Breast epithelium (tissue), 4 donors: Measurements from ENCODE around the gene FBXL4. TPM values are rescaled to one million over a fixed set of nuclear protein-coding genes. Genes with fewer than 3 reads are reported as not detected.

Experiments used
- DNase-seq, 2 donors: peaks; one replicate each; pipeline ENCODE4 v3.0.0-alpha.2; 2019; ENCODE audit warnings: low spot score in 2 of 2
- H3K27ac ChIP-seq, 2 donors: fragments of 200-600 bp; sonication (generic) in 1 of 2; one replicate each; pipeline ENCODE4 v1.5.1; 2016 to 2019; ENCODE audit warnings: mild to moderate bottlenecking in 1 of 2
- H3K27me3 ChIP-seq, 2 donors: fragments of 200-600 bp; sonication (generic) in 1 of 2; one replicate each; pipeline versions ENCODE4 v1.5.1 to v1.6.0; 2017 to 2019; ENCODE audit warnings: control low read depth in 1 of 2, mild to moderate bottlenecking in 1 of 2
- H3K36me3 ChIP-seq: fragments of 200-600 bp; one replicate; pipeline ENCODE4 v1.5.1; 2019
- H3K4me1 ChIP-seq, 2 donors: fragments of 200-600 bp; sonication (generic); one replicate each; pipeline ENCODE4 v1.5.1; 2016 to 2019; ENCODE audit warnings: control low read depth in 1 of 2
- H3K4me3 ChIP-seq, 3 donors: fragments of 200-600 bp; sonication (generic); 1 replicate in 2 of 3; 2 replicates in 1 of 3; pipeline ENCODE4 v1.5.1; 2016 to 2019; ENCODE audit warnings: mild to moderate bottlenecking in 3 of 3, moderate library complexity in 2 of 3
- H3K9me3 ChIP-seq, 2 donors: fragments of 200-600 bp; sonication (generic) in 1 of 2; one replicate each; pipeline ENCODE4 v1.5.1; 2016 to 2019; ENCODE audit warnings: control low read depth in 1 of 2
- CTCF ChIP-seq, 3 donors: fragments of 450-650 bp; IDR thresholded peaks; one replicate each; pipeline ENCODE4 v1.5.1; 2016 to 2017; ENCODE audit warnings: antibody characterized with exemption in 3 of 3, mild to moderate bottlenecking in 3 of 3, moderate library complexity in 3 of 3
- POLR2A ChIP-seq: fragments of 450-650 bp; IDR thresholded peaks from one replicate; pipeline ENCODE4 v1.6.1; 2016; ENCODE audit warnings: antibody characterized with exemption, mild to moderate bottlenecking, moderate library complexity
- POLR2AphosphoS5 ChIP-seq, 3 donors: sonication (generic); formaldehyde crosslinking; IDR thresholded peaks; one replicate each; pipeline ENCODE4 v1.6.1; 2017; ENCODE audit warnings: antibody characterized with exemption in 3 of 3
- intact Hi-C: fragments of 100-400 bp; cut with DNase I; formaldehyde crosslinking; loops from one replicate; pipeline ENCODE4 v1.15.1; 2023; ENCODE audit warnings: low total_unique reads
- total RNA-seq, 3 donors: library from RNA; depleted of rRNA; stranded (reverse); fragments of >200 nt; gene quantifications; one replicate each; pipeline ENCODE4 v1.1.0, GENCODE V29; 2016

The FBXL4 gene
- total RNA-seq, 3 donors from 2014 or later = 20.6 to 39.4 (median 21.6) TPM

DNA sequence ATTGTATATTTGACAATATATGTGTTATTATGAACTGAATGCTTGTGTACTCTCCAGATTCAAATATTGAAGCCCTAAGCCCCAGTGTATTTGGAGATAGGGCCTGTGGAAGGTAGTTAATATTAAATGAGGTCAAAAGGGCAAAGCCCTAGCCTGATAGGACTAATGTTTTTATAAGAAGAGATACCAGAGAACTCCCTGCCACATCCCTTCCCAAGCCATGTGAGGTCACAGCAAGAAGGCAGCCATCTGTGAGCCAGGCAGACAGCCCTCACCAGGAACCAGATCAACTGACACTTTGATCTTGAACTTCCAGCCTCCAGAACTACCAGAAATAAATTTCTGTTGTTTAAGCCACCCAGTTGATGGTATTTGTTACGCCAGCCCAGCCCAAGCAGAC lies 36.4 kb upstream of the FBXL4 start:
- intact Hi-C loops = no loop called here
- H3K9me3 ChIP-seq = no peaks in the 10 kb centered on the region
- H3K4me1 ChIP-seq = no peaks in the 10 kb centered on the region
- no peak overlapping the region for H3K27ac ChIP-seq
- H3K36me3 ChIP-seq = no peaks in the 10 kb centered on the region
- no peaks in the 10 kb centered on the region for H3K27me3 ChIP-seq
- TF ChIP-seq POLR2AphosphoS5 (IDR thresholded peaks at IDR 0.05) (no peak), CTCF (IDR thresholded peaks at IDR 0.05) (no peak), POLR2A (no peak)
- no peak overlapping the region for H3K4me3 ChIP-seq
- DNase-seq = no peak

- H3K9me3 ChIP-seq = no peaks in the 10 kb centered on the region
- no peak for DNase-seq
- H3K4me1 ChIP-seq = no peaks in the 10 kb centered on the region
- H3K27ac ChIP-seq = no peak overlapping the region
- H3K36me3 ChIP-seq = no peaks in the 10 kb centered on the region
- H3K4me3 ChIP-seq = no peak overlapping the region
- intact Hi-C loops = no loop called here
- no peaks in the 10 kb centered on the region for H3K27me3 ChIP-seq
- no peak for TF ChIP-seq POLR2A
- TF ChIP-seq POLR2AphosphoS5 (IDR thresholded peaks at IDR 0.05) = no peak
- TF ChIP-seq CTCF (IDR thresholded peaks at IDR 0.05) = no peak
Observed at GRCh38 chr6:98981473-98981872, 33.7 kb upstream of the FBXL4 start.

DNA sequence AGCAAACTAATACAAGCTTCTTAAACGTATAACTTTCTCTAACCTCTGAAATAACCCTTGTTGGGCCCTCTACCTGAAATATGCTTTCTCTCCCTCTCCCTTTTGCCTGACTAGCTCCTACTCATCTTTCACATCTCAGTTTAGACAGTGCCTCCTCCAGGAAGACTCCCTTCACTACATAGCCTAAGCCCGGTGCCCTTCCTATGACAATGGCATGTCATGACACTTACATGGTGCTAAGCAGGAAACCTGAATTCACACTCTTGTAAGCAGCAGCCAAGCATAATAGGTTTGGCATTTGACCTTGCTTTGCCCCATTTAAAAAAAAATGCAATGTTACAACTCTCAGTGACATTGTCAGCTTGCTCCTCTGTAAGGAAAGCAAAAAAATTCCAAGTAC lies 33.1 kb upstream of the FBXL4 start:
- H3K9me3 ChIP-seq = no peaks in the 10 kb centered on the region
- H3K4me3 ChIP-seq = no peak overlapping the region
- no peak for DNase-seq
- intact Hi-C loops = no loop called here
- H3K36me3 ChIP-seq = no peaks in the 10 kb centered on the region
- no peaks in the 10 kb centered on the region for H3K4me1 ChIP-seq
- TF ChIP-seq CTCF (IDR thresholded peaks at IDR 0.05) = no peak
- no peak for TF ChIP-seq POLR2AphosphoS5 (IDR thresholded peaks at IDR 0.05)
- no peak for TF ChIP-seq POLR2A
- H3K27me3 ChIP-seq = no peaks in the 10 kb centered on the region
- no peak overlapping the region for H3K27ac ChIP-seq

- no peak for DNase-seq
- H3K4me1 ChIP-seq = no peaks in the 10 kb centered on the region
- H3K9me3 ChIP-seq = no peaks in the 10 kb centered on the region
- no peaks in the 10 kb centered on the region for H3K27me3 ChIP-seq
- H3K36me3 ChIP-seq = no peaks in the 10 kb centered on the region
- H3K4me3 ChIP-seq = no peak overlapping the region
- intact Hi-C loops = no loop called here
- TF ChIP-seq POLR2AphosphoS5 (IDR thresholded peaks at IDR 0.05) (no peak), CTCF (IDR thresholded peaks at IDR 0.05) (no peak), POLR2A (no peak)
- no peak overlapping the region for H3K27ac ChIP-seq
Observed at GRCh38 chr6:98977671-98978292, 30.0 kb upstream of the FBXL4 start.

- Histone ChIP-seq H3K27me3 (no peaks in the 10 kb centered on the region), H3K4me3 (no peak overlapping the region), H3K4me1 (no peaks in the 10 kb centered on the region), H3K27ac (no peak overlapping the region), H3K9me3 (no peaks in the 10 kb centered on the region), H3K36me3 (no peaks in the 10 kb centered on the region)
- TF ChIP-seq POLR2AphosphoS5 (IDR thresholded peaks at IDR 0.05) (no peak), POLR2A (no peak), CTCF (IDR thresholded peaks at IDR 0.05) (no peak)
- intact Hi-C loops = no loop called here
- no peak for DNase-seq
Observed at GRCh38 chr6:98976674-98977385, 29.1 kb upstream of the FBXL4 start.
